Transverse colon (tissue), 4 donors: Measurements from ENCODE around the gene CYP27A1. TPM values are rescaled to one million over a fixed set of nuclear protein-coding genes. Genes with fewer than 3 reads are reported as not detected.
"Not testable (repeated sequence)": the region's sequence is repeated elsewhere in the genome, so short reads cannot be mapped to it uniquely, and the experiment has no call there.

Experiments
- DNase-seq: peaks from one replicate; pipeline ENCODE4 v3.0.0-alpha.2; 2019
- H3K27ac ChIP-seq, 4 donors: fragments of 200-600 bp; sonication (generic); 2 replicates each; pipeline ENCODE4 v1.5.1; 2016 to 2018; ENCODE audit warnings: inconsistent platforms in 4 of 4
- H3K27me3 ChIP-seq: fragments of 200-600 bp; sonication (generic); 2 replicates; pipeline ENCODE4 v1.5.1; 2017; ENCODE audit warnings: inconsistent platforms
- H3K36me3 ChIP-seq, 4 donors: fragments of 200-600 bp; sonication (generic); 2 replicates each; pipeline ENCODE4 v1.5.1; 2017 to 2019; ENCODE audit warnings: inconsistent platforms in 4 of 4
- H3K4me1 ChIP-seq, 4 donors: fragments of 200-600 bp; sonication (generic); 2 replicates each; pipeline ENCODE4 v1.5.1; 2017 to 2020; ENCODE audit warnings: inconsistent platforms in 4 of 4
- H3K4me3 ChIP-seq, 4 donors: fragments of 200-600 bp; sonication (generic); 1 replicate in 1 of 4; 2 replicates in 3 of 4; pipeline versions ENCODE4 v1.5.1 to v1.6.1; 2017 to 2019; ENCODE audit warnings: inconsistent platforms in 4 of 4
- H3K9me3 ChIP-seq, 2 donors: fragments of 200-600 bp; sonication (generic); 2 replicates each; pipeline ENCODE4 v1.5.1; 2017 to 2019; ENCODE audit warnings: inconsistent platforms in 2 of 2
- CTCF ChIP-seq, 5 experiments: fragments of 200-600 bp in 3 of 5; fragments of 450-650 bp in 2 of 5; sonication (generic) in 3 of 5; IDR thresholded peaks; 1 replicate in 2 of 5; 2 replicates in 3 of 5; pipeline ENCODE4 v1.5.1; 2016 to 2017; ENCODE audit warnings: antibody characterized with exemption in 5 of 5, inconsistent platforms in 3 of 5, mild to moderate bottlenecking in 2 of 5, moderate library complexity in 1 of 5
- EP300 ChIP-seq: sonication (generic); formaldehyde crosslinking; IDR thresholded peaks from one replicate; pipeline ENCODE4 v1.6.1; 2017; ENCODE audit warnings: antibody characterized with exemption, low read depth
- POLR2A ChIP-seq: fragments of 450-650 bp; IDR thresholded peaks from one replicate; pipeline ENCODE4 v1.6.1; 2016; ENCODE audit warnings: antibody characterized with exemption, mild to moderate bottlenecking, moderate library complexity
- POLR2AphosphoS5 ChIP-seq, 3 donors: sonication (generic); formaldehyde crosslinking; IDR thresholded peaks; one replicate each; pipeline ENCODE4 v1.6.1; 2016; ENCODE audit warnings: antibody characterized with exemption in 3 of 3
- WGBS, 2 donors: methylation state at CpG; one replicate each; pipeline ENCODE4 v1.1.5; 2018; ENCODE audit warnings: low coverage in 1 of 2; 5-methylcytosine and 5-hydroxymethylcytosine counted together
- in situ Hi-C, 4 donors: fragments of 200-750 bp; cut with MboI; loops; one replicate each; pipeline versions ENCODE4 v1.15.0 to v1.15.1; 2017; ENCODE audit warnings: low sequenced_read_pairs in 3 of 4, low pct_ligation_motif_present in 1 of 4, low pct_unique_long_range_greater_than_20kb in 1 of 4
- intact Hi-C: fragments of 100-400 bp; cut with DNase I; formaldehyde crosslinking; loops from one replicate; pipeline ENCODE4 v1.15.1; 2023; ENCODE audit warnings: low total_unique reads
- total RNA-seq, 4 donors: library from RNA; depleted of rRNA; stranded (reverse); fragments of >200 nt; gene quantifications; one replicate each; pipeline ENCODE4 v1.1.0, GENCODE V29; 2016

The CYP27A1 gene
- total RNA-seq, 4 donors from 2014 or later: 48.3 to 159 (median 75.5) TPM

GRCh38 chr2:218755567-218756404 is 26.2 kb upstream of the CYP27A1 start:
- in situ Hi-C loops (no loop called here), intact Hi-C loops (no loop called here)
- no peak for DNase-seq
- WGBS, 2 donors: 95 to 100% methylated on average over 1 to 10 of the region's 10 CpGs
- Histone ChIP-seq H3K4me1 (no peaks in the 10 kb centered on the region), H3K27ac (no peak overlapping the region), H3K4me3 (no peak overlapping the region), H3K36me3 (peaks cover 0 to 29% (median 2%) of the 10 kb centered on the region in 4 donors), H3K9me3 (no peaks in the 10 kb centered on the region), H3K27me3 (no peaks in the 10 kb centered on the region)
- TF ChIP-seq POLR2A: no peak
- no peak for TF ChIP-seq CTCF (IDR thresholded peaks at IDR 0.05)
- no peak for TF ChIP-seq EP300
- no peak for TF ChIP-seq POLR2AphosphoS5 (IDR thresholded peaks at IDR 0.05)

- whole genome bisulfite sequencing, 2 donors: 84 to 85% methylated on average over 6 of the region's 6 CpGs
- Histone ChIP-seq H3K9me3 (no peaks in the 10 kb centered on the region), H3K4me3 (no peak overlapping the region), H3K36me3 (peaks cover 0 to 21% (median 2%) of the 10 kb centered on the region in 4 donors), H3K27ac (no peak overlapping the region), H3K4me1 (no peaks in the 10 kb centered on the region), H3K27me3 (no peaks in the 10 kb centered on the region)
- TF ChIP-seq POLR2A (no peak), CTCF (IDR thresholded peaks at IDR 0.05) (no peak)
- no peak for DNase-seq
- intact Hi-C loops (no loop called here), in situ Hi-C loops (no loop called here)
Measured at GRCh38 chr2:218756599-218757377, 25.2 kb upstream of the CYP27A1 start.

GRCh38 chr2:218761795-218762194 is 20.2 kb upstream of the CYP27A1 start:
- in situ Hi-C loops: no loop called here
- Histone ChIP-seq H3K9me3 (no peaks in the 10 kb centered on the region), H3K4me3 (no peak overlapping the region), H3K4me1 (no peaks in the 10 kb centered on the region), H3K27ac (no peak overlapping the region), H3K36me3 (no peaks in the 10 kb centered on the region), H3K27me3 (no peaks in the 10 kb centered on the region)
- 90 to 91% methylated on average over 2 of the region's 2 CpGs for WGBS, 2 donors
- no peak for DNase-seq
- intact Hi-C loops: no loop called here
- no peak for TF ChIP-seq EP300
- TF ChIP-seq POLR2AphosphoS5 (IDR thresholded peaks at IDR 0.05): no peak
- no peak for TF ChIP-seq POLR2A
- no peak for TF ChIP-seq CTCF (IDR thresholded peaks at IDR 0.05)

- DNase-seq, H3K4me1 ChIP-seq, H3K27me3 ChIP-seq, intact Hi-C loops, H3K4me3 ChIP-seq, H3K9me3 ChIP-seq, in situ Hi-C loops, H3K27ac ChIP-seq, H3K36me3 ChIP-seq: not testable (repeated sequence)
- WGBS, 2 donors: 87% methylated on average over 5 of the region's 5 CpGs; no CpG with 5 or more reads in 1 of the 2 donors
Measured at GRCh38 chr2:218772759-218773158, 9.2 kb upstream of the CYP27A1 start.
